K562 (cell line): ENCODE results near the gene HDAC9. TPM values are rescaled to one million over a fixed set of nuclear protein-coding genes. Genes with fewer than 3 reads are reported as not detected.

Experiments used
- ATAC-seq: fragments of 200-7000 bp; cut with Tn5 transposase; 3 replicates; pipeline ENCODE4 v1.9.1; 2020; ENCODE audit warnings: moderate library complexity
- BruUV-seq: library from RNA; stranded (reverse); fragments of 400-500 nt; replicated peaks from 2 replicates; lab custom pipeline; 2021; lab: Mats Ljungman, UMichigan
- CTCF ChIA-PET: fragments of 300-600 bp; formaldehyde crosslinking; extraction: SDS; loops from one replicate; lab custom pipeline; 2021; ENCODE audit warnings: low intra/inter-chr PET ratio; lab: Yijun Ruan, JAX
- POLR2A ChIA-PET: fragments of 300-600, 350-650 bp; sonication (Branson Sonifier 250); formaldehyde crosslinking; extraction: SDS; loops from one replicate; lab custom pipeline; 2021; ENCODE audit warnings: antibody characterized with exemption, inconsistent platforms; lab: Yijun Ruan, JAX
- DNase-seq, 4 experiments: peaks; one replicate each; pipeline versions ENCODE4 v3.0.0 to v3.0.0-alpha.2; 2011 to 2018; ENCODE audit warnings: low spot score in 3 of 4, mixed read lengths in 3 of 4; ENCODE audit errors: extremely low read depth in 1 of 4
- FAIRE-seq: peaks from 2 replicates; lab custom pipeline; 2011; peaks lifted over from hg19 to GRCh38; lab: Jason Lieb, UNC
- H2AFZ ChIP-seq: 2 replicates; pipeline ENCODE4 v1.6.0; 2011; ENCODE audit warnings: low read depth, low read length, control low read depth, inconsistent platforms
- H3K27ac ChIP-seq: fragments of 200-600 bp; 3 replicates; pipeline ENCODE4 v1.8.0; 2011; ENCODE audit warnings: low read depth, mild to moderate bottlenecking, control low read depth, inconsistent platforms, low read length, moderate library complexity, mixed read lengths; ENCODE audit errors: extremely low read depth
- H3K27me3 ChIP-seq, 2 experiments: fragments of 300-600 bp in 1 of 2; 2 replicates in 1 of 2; 3 replicates in 1 of 2; pipeline versions ENCODE4 v1.6.0 to v1.8.0; 2011; ENCODE audit warnings: inconsistent platforms in 2 of 2, low read length in 2 of 2, mild to moderate bottlenecking in 1 of 2, mixed read lengths in 1 of 2, moderate library complexity in 1 of 2; ENCODE audit not compliant: control insufficient read depth in 2 of 2, insufficient read depth in 2 of 2
- H3K36me3 ChIP-seq: fragments of 300-600 bp; 3 replicates; pipeline ENCODE4 v1.8.0; 2011; ENCODE audit warnings: mild to moderate bottlenecking, low read length, inconsistent platforms; ENCODE audit not compliant: control insufficient read depth, insufficient read depth
- H3K4me1 ChIP-seq, 2 experiments: fragments of 200-600 bp in 1 of 2; replicated peaks in 1 of 2; 2 replicates in 1 of 2; 3 replicates in 1 of 2; pipeline versions ENCODE4 v1.5.1 to v1.8.0; 2011; ENCODE audit warnings: inconsistent platforms in 2 of 2, low read length in 2 of 2, mild to moderate bottlenecking in 1 of 2, mixed read lengths in 1 of 2, moderate library complexity in 1 of 2; ENCODE audit not compliant: control insufficient read depth in 2 of 2, insufficient read depth in 2 of 2
- H3K4me2 ChIP-seq: 2 replicates; pipeline ENCODE4 v1.6.1; 2011; ENCODE audit warnings: low read length, control low read depth, inconsistent platforms, mixed read lengths; ENCODE audit not compliant: insufficient read depth
- H3K4me3 ChIP-seq: fragments of 200-600 bp; sonication (generic), shearing (Covaris generic); 2 replicates; pipeline ENCODE4 v1.5.1; 2016; ENCODE audit warnings: control low read depth, inconsistent platforms
- H3K79me2 ChIP-seq: fragments of 200-600 bp; 3 replicates; pipeline ENCODE4 v1.8.0; 2011; ENCODE audit warnings: low read length, inconsistent platforms; ENCODE audit not compliant: control insufficient read depth, insufficient read depth
- H3K9ac ChIP-seq, 2 experiments: 2 replicates each; pipeline versions ENCODE4 v1.6.0 to v1.6.1; 2011; ENCODE audit warnings: low read depth in 2 of 2, low read length in 2 of 2, control low read depth in 1 of 2, inconsistent platforms in 1 of 2, mild to moderate bottlenecking in 1 of 2, mixed read lengths in 1 of 2; ENCODE audit not compliant: insufficient read depth in 1 of 2
- H3K9me1 ChIP-seq: one replicate; pipeline ENCODE4 v1.6.0; 2011; ENCODE audit warnings: inconsistent platforms, mild to moderate bottlenecking, low read length, moderate library complexity; ENCODE audit not compliant: control insufficient read depth, insufficient read depth
- H3K9me3 ChIP-seq: replicated peaks from 2 replicates; pipeline ENCODE4 v1.5.1; 2011; ENCODE audit warnings: low read depth, low read length, inconsistent platforms; ENCODE audit not compliant: control insufficient read depth, insufficient read depth
- H4K20me1 ChIP-seq: replicated peaks from 2 replicates; pipeline ENCODE4 v1.6.1; 2011; ENCODE audit warnings: low read length, inconsistent platforms, mixed read lengths; ENCODE audit not compliant: control insufficient read depth, insufficient read depth
- CBX1 ChIP-seq: sonication (generic); IDR thresholded peaks from 2 replicates; pipeline ENCODE4 v1.6.1; 2016; ENCODE audit warnings: antibody characterized with exemption, low read depth, mild to moderate bottlenecking
- FOXK2 ChIP-seq, 2 experiments: fragments of 450-650 bp; IDR thresholded peaks in 1 of 2; conservative IDR thresholded peaks in 1 of 2; 2 replicates each; pipeline ENCODE4 v1.6.1; 2016; ENCODE audit warnings: low read depth in 2 of 2, mild to moderate bottlenecking in 1 of 2
- HDAC2 ChIP-seq: fragments of 450-650 bp; IDR thresholded peaks from 2 replicates; pipeline ENCODE4 v1.6.1; 2016; ENCODE audit warnings: mild to moderate bottlenecking
- HNRNPUL1 ChIP-seq: fragments of 200-400 bp; formaldehyde crosslinking; IDR thresholded peaks from 2 replicates; pipeline ENCODE4 v1.6.1; 2017; ENCODE audit warnings: low read length
- HOXB6 ChIP-seq: fragments of 250-450 bp; sonication (Bioruptor Pico); IDR thresholded peaks from 2 replicates; pipeline ENCODE4 v1.5.1; 2022; ENCODE audit warnings: mild to moderate bottlenecking, borderline replicate concordance
- MEF2A ChIP-seq: IDR thresholded peaks from 2 replicates; pipeline ENCODE4 v1.6.1; 2011; ENCODE audit warnings: low read depth, mild to moderate bottlenecking, low read length, moderate library complexity; ENCODE audit not compliant: control insufficient read depth
- NFIC ChIP-seq: fragments of 450-650 bp; IDR thresholded peaks from 2 replicates; pipeline ENCODE4 v1.6.1; 2017; ENCODE audit warnings: mild to moderate bottlenecking, inconsistent platforms
- PCBP1 ChIP-seq: fragments of 200-400 bp; formaldehyde crosslinking; IDR thresholded peaks from 2 replicates; pipeline ENCODE4 v1.6.1; 2018; ENCODE audit warnings: mild to moderate bottlenecking, low read depth, low read length; ENCODE audit not compliant: poor library complexity, severe bottlenecking
- POLR2H ChIP-seq: IDR thresholded peaks from 2 replicates; pipeline ENCODE4 v1.6.1; 2016; ENCODE audit warnings: missing genetic modification characterization, low read depth, mild to moderate bottlenecking, control low read depth, missing compliant biosample characterization, moderate library complexity
- POLR3A ChIP-seq: IDR thresholded peaks from 2 replicates; pipeline ENCODE4 v1.6.1; 2011; ENCODE audit warnings: borderline replicate concordance, mild to moderate bottlenecking, moderate library complexity; ENCODE audit not compliant: insufficient read length, insufficient read depth; ENCODE audit errors: extremely low read depth
- SIRT6 ChIP-seq: IDR thresholded peaks from one replicate; pipeline ENCODE4 v1.6.1; 2012; ENCODE audit warnings: low read depth, mild to moderate bottlenecking, control low read depth, inconsistent platforms, low read length, moderate library complexity
- XRCC3 ChIP-seq: fragments of 450-650 bp; IDR thresholded peaks from 2 replicates; pipeline ENCODE4 v1.6.1; 2017; ENCODE audit warnings: mild to moderate bottlenecking, moderate library complexity
- YBX1 ChIP-seq: fragments of 450-650 bp; IDR thresholded peaks from 2 replicates; pipeline ENCODE4 v1.7.1; 2016; ENCODE audit warnings: mild to moderate bottlenecking
- ZBTB7A ChIP-seq: IDR thresholded peaks from 2 replicates; pipeline ENCODE4 v1.6.1; 2011; ENCODE audit warnings: low read depth, mild to moderate bottlenecking, low read length, moderate library complexity, borderline replicate concordance; ENCODE audit not compliant: control insufficient read depth
- ZNF282 ChIP-seq: sonication (generic); formaldehyde crosslinking; IDR thresholded peaks from 2 replicates; pipeline ENCODE4 v1.8.1; 2023; ENCODE audit warnings: missing genetic modification reagents
- ZNF384 ChIP-seq: IDR thresholded peaks from 2 replicates; pipeline ENCODE4 v1.6.1; 2012; ENCODE audit warnings: low read depth, low read length, improper control_type of control experiment
- WGBS: fragments of 100-300 bp; shearing (Covaris generic); methylation state at CpG from one replicate; pipeline ENCODE4 v1.1.6; 2016; ENCODE audit warnings: low coverage, mixed read lengths; ENCODE audit not compliant: insufficient coverage; ENCODE audit errors: missing lambda C conversion rate; 5-methylcytosine and 5-hydroxymethylcytosine counted together
- in situ Hi-C: fragments of 300-500 bp; cut with MboI; formaldehyde crosslinking; loops from 4 replicates; pipeline ENCODE4 v1.15.0; 2018; ENCODE audit warnings: inconsistent platforms, mixed read lengths
- intact Hi-C: fragments of 100-400 bp; cut with micrococcal nuclease; formaldehyde crosslinking; loops from 2 replicates; pipeline ENCODE4 v1.14.2; 2022
- polyA plus RNA-seq, 8 experiments: library from polyadenylated mRNA; depleted of rRNA in 4 of 8; stranded (reverse) in 5 of 8; unstranded in 3 of 8; fragments of >200 nt; fragmentation: Nextera tagmentation in 2 of 8; fragmentation: Illumina TruSeq in 1 of 8; extraction: Ambion mirVana in 2 of 8; extraction: Trizol in 1 of 8; gene quantifications; 2 replicates each; pipeline versions ENCODE4 v1.2.1 to v1.2.3, GENCODE V29; 2011 to 2014; ENCODE audit warnings: inconsistent platforms in 1 of 8, missing spikeins in 1 of 8
- total RNA-seq, 7 experiments: library from RNA; depleted of rRNA in 6 of 7; stranded (reverse); fragments of >200 nt in 6 of 7; fragmentation: Illumina TruSeq in 2 of 7; extraction: Trizol in 2 of 7; gene quantifications; 2 replicates each; pipeline versions ENCODE4 v1.2.1 to v1.2.3, GENCODE V29; 2011 to 2021; ENCODE audit warnings: low replicate concordance in 1 of 7
- TF ChIP-seq, protein P1 (sequence below): fragments of 450-650 bp; IDR thresholded peaks from 2 replicates; pipeline ENCODE4 v1.6.1; 2018; ENCODE audit not compliant: partially characterized antibody
- TF ChIP-seq, protein P2 (sequence below): fragments of 450-650 bp; formaldehyde crosslinking; IDR thresholded peaks from 2 replicates; pipeline ENCODE4 v1.4.0; 2022; ENCODE audit warnings: mild to moderate bottlenecking, moderate library complexity

Gene HDAC9
- total and polyA plus RNA-seq, 9 of the 15 experiments (the other 6 are each of a cell fraction or from before 2014, with no cell fraction given) = 0.08 to 0.91 (median 0.33) TPM

GRCh38 chr7:18760631-18761445 is 265.3 kb downstream of the HDAC9 start (continued):
- no peak for TF ChIP-seq HNRNPUL1
- no peak for TF ChIP-seq POLR2H (tag)
- TF ChIP-seq ZBTB7A = no peak
- no peak for TF ChIP-seq ZNF282
- no peak for TF ChIP-seq XRCC3
- TF ChIP-seq YBX1 = no peak

GRCh38 chr7:18762189-18762588 is 266.6 kb downstream of the HDAC9 start:
- WGBS = 0% methylated on average over 3 of the region's 3 CpGs
- H3K9ac ChIP-seq = no peak overlapping the region
- in situ Hi-C loops (no loop called here), intact Hi-C loops (no loop called here)
- H2AFZ ChIP-seq = no peak overlapping the region
- CTCF ChIA-PET = no interaction called here
- no peaks in the 10 kb centered on the region for H3K79me2 ChIP-seq
- no peaks in the 10 kb centered on the region for H3K9me3 ChIP-seq
- H4K20me1 ChIP-seq = no peaks in the 10 kb centered on the region
- H3K4me1 ChIP-seq = no peaks in the 10 kb centered on the region
- no peak overlapping the region for H3K4me2 ChIP-seq
- POLR2A ChIA-PET = no interaction called here
- H3K27ac ChIP-seq = no peak overlapping the region
- ATAC-seq (no peak), FAIRE-seq (no peak), DNase-seq (no peak)
- no peaks in the 10 kb centered on the region for H3K27me3 ChIP-seq
- no TSS peak for BruUV-seq
- H3K4me3 ChIP-seq = no peak overlapping the region
- no peak for TF ChIP-seq HOXB6 (CRISPR knock-in tag)
- TF ChIP-seq, protein P1, sequence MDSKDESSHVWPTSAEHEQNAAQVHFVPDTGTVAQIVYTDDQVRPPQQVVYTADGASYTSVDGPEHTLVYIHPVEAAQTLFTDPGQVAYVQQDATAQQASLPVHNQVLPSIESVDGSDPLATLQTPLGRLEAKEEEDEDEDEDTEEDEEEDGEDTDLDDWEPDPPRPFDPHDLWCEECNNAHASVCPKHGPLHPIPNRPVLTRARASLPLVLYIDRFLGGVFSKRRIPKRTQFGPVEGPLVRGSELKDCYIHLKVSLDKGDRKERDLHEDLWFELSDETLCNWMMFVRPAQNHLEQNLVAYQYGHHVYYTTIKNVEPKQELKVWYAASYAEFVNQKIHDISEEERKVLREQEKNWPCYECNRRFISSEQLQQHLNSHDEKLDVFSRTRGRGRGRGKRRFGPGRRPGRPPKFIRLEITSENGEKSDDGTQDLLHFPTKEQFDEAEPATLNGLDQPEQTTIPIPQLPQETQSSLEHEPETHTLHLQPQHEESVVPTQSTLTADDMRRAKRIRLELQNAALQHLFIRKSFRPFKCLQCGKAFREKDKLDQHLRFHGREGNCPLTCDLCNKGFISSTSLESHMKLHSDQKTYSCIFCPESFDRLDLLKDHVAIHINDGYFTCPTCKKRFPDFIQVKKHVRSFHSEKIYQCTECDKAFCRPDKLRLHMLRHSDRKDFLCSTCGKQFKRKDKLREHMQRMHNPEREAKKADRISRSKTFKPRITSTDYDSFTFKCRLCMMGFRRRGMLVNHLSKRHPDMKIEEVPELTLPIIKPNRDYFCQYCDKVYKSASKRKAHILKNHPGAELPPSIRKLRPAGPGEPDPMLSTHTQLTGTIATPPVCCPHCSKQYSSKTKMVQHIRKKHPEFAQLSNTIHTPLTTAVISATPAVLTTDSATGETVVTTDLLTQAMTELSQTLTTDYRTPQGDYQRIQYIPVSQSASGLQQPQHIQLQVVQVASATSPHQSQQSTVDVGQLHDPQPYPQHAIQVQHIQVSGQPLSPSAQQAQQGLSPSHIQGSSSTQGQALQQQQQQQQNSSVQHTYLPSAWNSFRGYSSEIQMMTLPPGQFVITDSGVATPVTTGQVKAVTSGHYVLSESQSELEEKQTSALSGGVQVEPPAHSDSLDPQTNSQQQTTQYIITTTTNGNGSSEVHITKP = no peak
- TF ChIP-seq PCBP1 = no peak
- TF ChIP-seq, protein P2, sequence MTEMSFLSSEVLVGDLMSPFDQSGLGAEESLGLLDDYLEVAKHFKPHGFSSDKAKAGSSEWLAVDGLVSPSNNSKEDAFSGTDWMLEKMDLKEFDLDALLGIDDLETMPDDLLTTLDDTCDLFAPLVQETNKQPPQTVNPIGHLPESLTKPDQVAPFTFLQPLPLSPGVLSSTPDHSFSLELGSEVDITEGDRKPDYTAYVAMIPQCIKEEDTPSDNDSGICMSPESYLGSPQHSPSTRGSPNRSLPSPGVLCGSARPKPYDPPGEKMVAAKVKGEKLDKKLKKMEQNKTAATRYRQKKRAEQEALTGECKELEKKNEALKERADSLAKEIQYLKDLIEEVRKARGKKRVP (CRISPR knock-in tag) = no peak
- no peak for TF ChIP-seq FOXK2 (conservative IDR thresholded peaks at IDR 0.05 in 1 of 2, IDR thresholded peaks at IDR 0.05 in 1 of 2; ENCODE audit: low read depth in 2 of 2)
- no peak for TF ChIP-seq MEF2A
- no peak for TF ChIP-seq POLR3A
- TF ChIP-seq HDAC2 = no peak
- TF ChIP-seq CBX1 = no peak
- TF ChIP-seq SIRT6 = no peak
- TF ChIP-seq ZNF384 = no peak
- TF ChIP-seq NFIC = no peak
- H3K9me1 ChIP-seq = no peaks in the 10 kb centered on the region
- no peaks in the 10 kb centered on the region for H3K36me3 ChIP-seq
